KMS-11 (cell line): ENCODE results near the gene CBR3.

Experiments
- H2AFZ ChIP-seq: fragments of 200-600 bp; sonication (generic); 2 replicates; pipeline ENCODE4 v1.6.1; 2016; ENCODE audit warnings: antibody characterized with exemption, mixed run types, low read depth
- H3K27ac ChIP-seq: fragments of 200-600 bp; sonication (generic); 2 replicates; pipeline ENCODE4 v1.6.1; 2016; ENCODE audit warnings: mild to moderate bottlenecking, mixed run types
- H3K27me3 ChIP-seq: fragments of 200-600 bp; sonication (generic); 2 replicates; pipeline ENCODE4 v1.6.1; 2017; ENCODE audit warnings: mild to moderate bottlenecking, low read depth, mixed run types, moderate library complexity; ENCODE audit not compliant: insufficient read depth
- H3K36me3 ChIP-seq: fragments of 200-600 bp; sonication (generic); 2 replicates; pipeline ENCODE4 v1.6.1; 2017; ENCODE audit warnings: mild to moderate bottlenecking, mixed run types; ENCODE audit not compliant: insufficient read depth
- H3K4me1 ChIP-seq: fragments of 200-600 bp; sonication (generic); 2 replicates; pipeline ENCODE4 v1.6.1; 2016; ENCODE audit warnings: mild to moderate bottlenecking, low read depth, mixed run types; ENCODE audit not compliant: poor library complexity, severe bottlenecking
- H3K4me2 ChIP-seq: fragments of 200-600 bp; sonication (generic); 2 replicates; pipeline ENCODE4 v1.7.0; 2016; ENCODE audit warnings: mild to moderate bottlenecking, mixed run types
- H3K4me3 ChIP-seq: fragments of 200-600 bp; sonication (generic); IDR thresholded peaks from 2 replicates; pipeline ENCODE4 v1.6.1; 2017; ENCODE audit warnings: low read depth, low read length, mixed read lengths; ENCODE audit not compliant: insufficient read depth
- H3K79me2 ChIP-seq: fragments of 200-600 bp; sonication (generic); 2 replicates; pipeline ENCODE4 v1.6.1; 2016; ENCODE audit warnings: low read depth, mixed run types; ENCODE audit not compliant: insufficient read depth
- H3K9ac ChIP-seq: fragments of 200-600 bp; sonication (generic); 2 replicates; pipeline ENCODE4 v1.6.1; 2016; ENCODE audit warnings: mild to moderate bottlenecking, mixed run types
- H4K20me1 ChIP-seq: fragments of 200-600 bp; sonication (generic); 2 replicates; pipeline ENCODE4 v1.6.1; 2016; ENCODE audit warnings: mild to moderate bottlenecking, mixed run types; ENCODE audit not compliant: insufficient read depth
- CTCF ChIP-seq: fragments of 200-600 bp; sonication (generic); conservative IDR thresholded peaks from 2 replicates; pipeline ENCODE4 v1.6.1; 2017; ENCODE audit warnings: low read depth, mild to moderate bottlenecking, antibody characterized with exemption, low read length, moderate library complexity, mixed read lengths

CBR3 gene

DNA sequence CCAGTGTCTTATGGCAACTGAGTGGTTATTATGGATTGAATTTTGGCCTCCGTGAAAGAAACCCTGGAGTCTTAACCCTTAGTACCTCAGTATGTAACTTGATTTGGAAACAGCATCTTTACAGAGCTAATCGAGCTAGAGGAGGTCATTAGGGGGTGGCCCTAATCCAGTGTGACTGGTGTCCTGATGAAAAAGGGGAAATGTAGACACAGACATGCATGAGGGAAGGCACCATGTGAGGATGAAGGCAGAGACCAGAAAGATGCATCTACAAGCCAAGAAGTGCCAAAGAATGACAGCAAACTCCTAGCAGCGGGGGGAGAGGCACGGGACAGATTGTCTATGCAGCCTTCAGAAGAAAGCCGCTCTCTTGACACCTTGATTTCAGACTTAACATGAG is 36.5 kb downstream of the CBR3 start:
- Histone ChIP-seq H3K79me2 (no peaks in the 10 kb centered on the region), H3K4me1 (peaks cover 7% of the 10 kb centered on the region), H2AFZ (no peak overlapping the region), H3K9ac (no peak overlapping the region), H3K27me3 (no peaks in the 10 kb centered on the region), H3K27ac (no peak overlapping the region), H4K20me1 (no peaks in the 10 kb centered on the region), H3K4me3 (no peak overlapping the region), H3K4me2 (no peak overlapping the region), H3K36me3 (no peaks in the 10 kb centered on the region)
- TF ChIP-seq CTCF, result no peak

DNA sequence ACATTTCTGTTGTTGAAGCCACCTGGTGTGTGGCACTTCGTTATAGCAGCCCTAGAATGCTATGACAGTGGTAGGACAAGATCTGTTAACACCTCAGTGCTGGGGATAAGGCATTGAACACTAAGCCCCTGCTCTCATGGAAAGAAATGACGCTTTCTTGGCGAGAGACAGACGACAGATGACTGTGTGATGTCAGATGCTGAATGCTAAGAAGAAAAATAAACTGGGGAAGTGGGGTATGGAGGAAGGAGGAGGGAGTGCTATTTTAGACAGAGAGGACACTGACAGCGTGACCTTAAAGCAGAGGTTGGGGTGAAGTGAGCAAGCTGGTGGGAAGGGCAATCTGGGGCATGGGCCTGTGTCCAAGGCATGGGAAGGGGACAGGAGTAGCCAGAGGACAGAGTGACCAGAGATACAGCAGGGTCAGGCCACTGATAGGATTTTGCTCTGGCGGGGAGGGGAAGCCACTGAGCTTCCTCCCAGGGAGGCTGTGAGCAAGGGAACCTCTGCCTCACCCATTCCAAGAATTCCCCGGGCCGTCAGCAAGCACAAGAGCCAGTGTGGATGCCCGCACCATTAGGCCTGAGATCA is 37.0 kb downstream of the CBR3 start:
- no peak overlapping the region for H3K4me3 ChIP-seq
- peaks cover 7% of the 10 kb centered on the region for H3K4me1 ChIP-seq
- H2AFZ ChIP-seq, result no peak overlapping the region
- H3K27ac ChIP-seq, result no peak overlapping the region
- no peaks in the 10 kb centered on the region for H3K27me3 ChIP-seq
- H3K79me2 ChIP-seq, result no peaks in the 10 kb centered on the region
- no peaks in the 10 kb centered on the region for H3K36me3 ChIP-seq
- no peak overlapping the region for H3K4me2 ChIP-seq
- TF ChIP-seq CTCF, result no peak
- H4K20me1 ChIP-seq, result no peaks in the 10 kb centered on the region
- no peak overlapping the region for H3K9ac ChIP-seq

DNA sequence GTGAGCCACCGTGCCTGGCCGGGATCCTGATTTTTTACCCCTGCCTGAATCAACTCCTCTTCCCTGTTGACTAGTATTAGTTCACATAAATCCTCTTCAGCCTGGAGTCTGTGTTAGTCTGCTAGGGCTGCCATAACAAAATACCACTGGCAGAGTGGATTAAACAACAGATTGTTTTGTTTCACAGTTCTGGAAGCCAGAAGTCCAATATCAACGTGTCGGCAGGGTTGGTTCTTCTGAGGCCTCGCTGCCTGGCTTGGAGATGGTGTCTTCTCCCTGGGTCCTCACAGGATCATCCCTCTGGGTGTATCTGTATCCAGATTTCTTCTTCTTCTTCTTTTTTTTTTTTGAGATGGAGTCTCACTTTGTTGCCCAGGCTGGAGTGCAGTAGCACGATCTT is 39.9 kb downstream of the CBR3 start:
- Histone ChIP-seq H3K27ac (no peak overlapping the region), H2AFZ (no peak overlapping the region), H3K4me1 (peaks cover 7% of the 10 kb centered on the region), H3K4me3 (no peak overlapping the region), H3K36me3 (no peaks in the 10 kb centered on the region), H3K27me3 (no peaks in the 10 kb centered on the region), H3K9ac (no peak overlapping the region), H3K4me2 (no peak overlapping the region), H3K79me2 (no peaks in the 10 kb centered on the region), H4K20me1 (no peaks in the 10 kb centered on the region)
- no peak for TF ChIP-seq CTCF

DNA sequence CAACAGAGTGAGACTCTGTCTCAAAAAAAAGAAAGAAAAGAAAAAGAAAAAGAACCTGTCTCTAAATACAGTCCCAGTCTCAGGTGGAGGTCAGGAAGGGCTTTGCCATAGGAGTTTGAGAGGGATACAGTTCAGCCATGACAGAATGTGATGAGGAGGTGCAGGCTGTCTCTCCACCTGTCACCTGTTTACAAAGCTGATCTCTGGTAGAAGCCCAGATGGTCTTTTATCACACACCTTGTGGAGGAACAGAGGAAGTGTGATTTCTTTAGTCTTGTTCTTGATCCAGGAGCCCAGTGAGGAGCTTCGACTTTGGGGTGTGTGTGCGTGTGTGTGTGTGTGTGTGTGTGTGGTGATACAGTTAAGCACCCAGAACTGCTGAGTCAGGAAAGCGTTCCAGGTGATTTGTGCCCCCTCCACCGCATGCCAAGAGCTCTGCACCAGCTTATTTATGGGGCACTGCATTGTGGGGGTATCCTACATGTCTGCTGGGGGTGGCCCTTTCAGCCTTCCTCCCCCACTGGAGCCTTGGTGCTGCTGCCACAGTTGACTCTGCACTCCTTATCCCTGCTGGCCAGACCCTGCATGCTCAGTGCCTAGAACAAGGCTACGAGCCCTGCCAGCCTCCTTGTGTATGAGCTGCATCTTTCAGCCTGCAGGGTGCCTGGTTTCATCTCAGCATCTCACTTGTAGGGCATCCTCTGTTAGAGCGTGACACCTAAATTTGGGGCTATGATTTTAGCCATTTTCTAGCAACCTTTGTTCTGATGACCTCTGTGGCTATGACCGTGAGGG is 41.1 kb downstream of the CBR3 start:
- no peak overlapping the region for H3K4me2 ChIP-seq
- no peak overlapping the region for H3K9ac ChIP-seq
- no peaks in the 10 kb centered on the region for H4K20me1 ChIP-seq
- TF ChIP-seq CTCF, result no peak
- no peak overlapping the region for H3K4me3 ChIP-seq
- no peaks in the 10 kb centered on the region for H3K36me3 ChIP-seq
- no peaks in the 10 kb centered on the region for H3K27me3 ChIP-seq
- no peaks in the 10 kb centered on the region for H3K79me2 ChIP-seq
- no peak overlapping the region for H3K27ac ChIP-seq
- H3K4me1 ChIP-seq, result peaks cover 7% of the 10 kb centered on the region
- no peak overlapping the region for H2AFZ ChIP-seq
